D341Med (cell line): ENCODE measurements around the gene CCDC74B.
"Not testable (repeated sequence)": the region's sequence is repeated elsewhere in the genome, so short reads cannot be mapped to it uniquely, and the experiment has no call there.

ENCODE experiments used
- DNase-seq: peaks from one replicate; pipeline ENCODE4 v3.0.0; 2012; ENCODE audit warnings: low spot score

The CCDC74B gene

GRCh38 chr2:130148515-130148914 lies 3.6 kb upstream of the CCDC74B start:
- not testable (repeated sequence) for DNase-seq

- not testable (repeated sequence) for DNase-seq
Measured at GRCh38 chr2:130143266-130144039, 1.5 kb downstream of the CCDC74B start.

- not testable (repeated sequence) for DNase-seq
Measured at GRCh38 chr2:130142396-130143265, 2.3 kb downstream of the CCDC74B start.

- DNase-seq, result not testable (repeated sequence)
Measured at GRCh38 chr2:130141645-130142370, 3.1 kb downstream of the CCDC74B start.

GRCh38 chr2:130141002-130141401 lies 3.9 kb downstream of the CCDC74B start:
- DNase-seq, result not testable (repeated sequence)

GRCh38 chr2:130140516-130140915 lies 4.4 kb downstream of the CCDC74B start:
- not testable (repeated sequence) for DNase-seq

GRCh38 chr2:130139331-130140280 lies 5.3 kb downstream of the CCDC74B start:
- DNase-seq, result not testable (repeated sequence)

GRCh38 chr2:130138841-130139251 lies 6.1 kb downstream of the CCDC74B start:
- DNase-seq, result not testable (repeated sequence)

GRCh38 chr2:130138326-130138725 lies 6.6 kb downstream of the CCDC74B start:
- DNase-seq, result not testable (repeated sequence)

GRCh38 chr2:130137118-130137517 lies 7.8 kb downstream of the CCDC74B start:
- DNase-seq, result not testable (repeated sequence)

- DNase-seq, result not testable (repeated sequence)
Measured at GRCh38 chr2:130136546-130136945, 8.4 kb downstream of the CCDC74B start.

GRCh38 chr2:130135692-130136541 lies 9.0 kb downstream of the CCDC74B start:
- no peak for DNase-seq

GRCh38 chr2:130129120-130129829 lies 15.6 kb downstream of the CCDC74B start, which contains the start of gene POTEF:
POTEF (minus strand) TSS chr2:130129222; CDS start chr2:130120515, 8,707 bp downstream.
- not testable (repeated sequence) for DNase-seq

GRCh38 chr2:130128464-130128863 lies 16.4 kb downstream of the CCDC74B start:
- DNase-seq, result not testable (repeated sequence)

- DNase-seq, result not testable (repeated sequence)
Measured at GRCh38 chr2:130127726-130128125, 17.2 kb downstream of the CCDC74B start.

- not testable (repeated sequence) for DNase-seq
Measured at GRCh38 chr2:130120924-130121323, 24.0 kb downstream of the CCDC74B start.

GRCh38 chr2:130102597-130103363 lies 42.1 kb downstream of the CCDC74B start:
- DNase-seq, result not testable (repeated sequence)
